HG02759 (cell line): ENCODE measurements around the gene PLPPR3.
"Not testable (repeated sequence)": the region's sequence is repeated elsewhere in the genome, so short reads cannot be mapped to it uniquely, and the experiment has no call there.

Experiments used
- ATAC-seq: cut with Tn5 transposase; IDR thresholded peaks from one replicate; pipeline ENCODE4 v1.9.1; 2021; ENCODE audit warnings: mild to moderate bottlenecking, moderate library complexity; ENCODE audit not compliant: unreplicated experiment

The PLPPR3 gene

GRCh38 chr19:829129-829758, 7.5 kb upstream of the PLPPR3 start:
- ATAC-seq = no peak

GRCh38 chr19:827710-828321, 6.1 kb upstream of the PLPPR3 start, which contains the start of gene AZU1:
AZU1 (plus strand) TSS chr19:827837; CDS start chr19:827847, 10 bp downstream.
- ATAC-seq = no peak

GRCh38 chr19:827314-827709, 5.6 kb upstream of the PLPPR3 start:
- ATAC-seq = no peak

- ATAC-seq = no peak
Observed at GRCh38 chr19:825897-826644, 4.3 kb upstream of the PLPPR3 start.

- ATAC-seq = no peak
Observed at GRCh38 chr19:824885-825284, 3.1 kb upstream of the PLPPR3 start.

- no peak for ATAC-seq
Observed at GRCh38 chr19:823565-824121, 1.9 kb upstream of the PLPPR3 start.

GRCh38 chr19:821231-821824, 427 bp downstream of the PLPPR3 start:
- ATAC-seq = no peak

- not testable (repeated sequence) for ATAC-seq
Observed at GRCh38 chr19:820212-820611, 1.5 kb downstream of the PLPPR3 start.

GRCh38 chr19:816500-816857, 5.3 kb downstream of the PLPPR3 start:
- ATAC-seq = no peak

- ATAC-seq = no peak
Observed at GRCh38 chr19:815775-816499, 5.8 kb downstream of the PLPPR3 start.

GRCh38 chr19:815079-815774, 6.5 kb downstream of the PLPPR3 start:
- no peak for ATAC-seq

GRCh38 chr19:814152-815078, 7.3 kb downstream of the PLPPR3 start:
- no peak for ATAC-seq

- ATAC-seq = no peak
Observed at GRCh38 chr19:813219-814151, 8.3 kb downstream of the PLPPR3 start.

- ATAC-seq = no peak
Observed at GRCh38 chr19:812747-813218, 9.0 kb downstream of the PLPPR3 start.

GRCh38 chr19:812049-812746, 9.6 kb downstream of the PLPPR3 start:
- no peak for ATAC-seq

GRCh38 chr19:811506-812048, 10.2 kb downstream of the PLPPR3 start:
- ATAC-seq = no peak

- no peak for ATAC-seq
Observed at GRCh38 chr19:810883-811489, 10.8 kb downstream of the PLPPR3 start.
